ENCODE data around the gene PCYOX1L.
A peak's percentile ranks its signal among the peaks of the same experiment; 100 is the strongest.

The PCYOX1L gene

GRCh38 chr5:149345892-149346222, 12.0 kb upstream of the PCYOX1L start:
- no peak for TF ChIP-seq POLR2A (IDR thresholded peaks at IDR 0.05; ENCODE audit: extremely low read depth, insufficient read length)
- TF ChIP-seq, protein P1, sequence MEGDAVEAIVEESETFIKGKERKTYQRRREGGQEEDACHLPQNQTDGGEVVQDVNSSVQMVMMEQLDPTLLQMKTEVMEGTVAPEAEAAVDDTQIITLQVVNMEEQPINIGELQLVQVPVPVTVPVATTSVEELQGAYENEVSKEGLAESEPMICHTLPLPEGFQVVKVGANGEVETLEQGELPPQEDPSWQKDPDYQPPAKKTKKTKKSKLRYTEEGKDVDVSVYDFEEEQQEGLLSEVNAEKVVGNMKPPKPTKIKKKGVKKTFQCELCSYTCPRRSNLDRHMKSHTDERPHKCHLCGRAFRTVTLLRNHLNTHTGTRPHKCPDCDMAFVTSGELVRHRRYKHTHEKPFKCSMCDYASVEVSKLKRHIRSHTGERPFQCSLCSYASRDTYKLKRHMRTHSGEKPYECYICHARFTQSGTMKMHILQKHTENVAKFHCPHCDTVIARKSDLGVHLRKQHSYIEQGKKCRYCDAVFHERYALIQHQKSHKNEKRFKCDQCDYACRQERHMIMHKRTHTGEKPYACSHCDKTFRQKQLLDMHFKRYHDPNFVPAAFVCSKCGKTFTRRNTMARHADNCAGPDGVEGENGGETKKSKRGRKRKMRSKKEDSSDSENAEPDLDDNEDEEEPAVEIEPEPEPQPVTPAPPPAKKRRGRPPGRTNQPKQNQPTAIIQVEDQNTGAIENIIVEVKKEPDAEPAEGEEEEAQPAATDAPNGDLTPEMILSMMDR (IDR thresholded peaks at IDR 0.05; ENCODE audit: low read depth, low read length), result no peak
- no peak for TF ChIP-seq MAX (IDR thresholded peaks at IDR 0.05; ENCODE audit: low read depth, low read length)
- TF ChIP-seq MYC (IDR thresholded peaks at IDR 0.05; ENCODE audit: low read depth, low read length), result no peak
- DNase-seq (ENCODE audit: low read depth), result peak; percentile 59
- peak overlapping the region; percentile 100 for H3K4me3 ChIP-seq (ENCODE audit: low read depth, low read length)

DNA sequence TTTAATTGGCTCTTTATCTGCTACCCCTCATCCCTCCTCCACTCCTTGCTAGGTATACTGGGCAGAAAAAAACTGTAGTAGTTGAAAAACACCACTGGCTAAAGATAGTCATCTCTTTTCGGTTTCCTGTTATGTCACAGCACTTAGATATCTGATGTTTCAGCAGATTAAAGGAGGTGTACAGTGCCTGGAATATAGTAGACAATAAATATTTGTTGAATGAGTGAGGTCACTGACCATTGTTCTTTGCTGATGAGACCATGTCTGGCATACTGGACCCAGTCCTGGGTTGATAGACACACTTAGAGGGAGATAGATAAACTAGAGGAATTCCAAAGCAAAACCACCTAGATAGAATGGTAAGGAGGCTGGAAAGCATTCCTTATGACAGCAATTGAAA, 9.3 kb upstream of the PCYOX1L start:
- TF ChIP-seq POLR2A (IDR thresholded peaks at IDR 0.05; ENCODE audit: extremely low read depth, insufficient read length) (no peak), MAX (IDR thresholded peaks at IDR 0.05; ENCODE audit: low read depth, low read length) (no peak), MYC (IDR thresholded peaks at IDR 0.05; ENCODE audit: low read depth, low read length) (no peak)
- TF ChIP-seq, protein P1 (IDR thresholded peaks at IDR 0.05; ENCODE audit: low read depth, low read length), result no peak
- H3K4me3 ChIP-seq (ENCODE audit: low read depth, low read length), result no peak overlapping the region
- DNase-seq (ENCODE audit: low read depth), result no peak

GRCh38 chr5:149349382-149349781, 8.5 kb upstream of the PCYOX1L start:
- TF ChIP-seq MAX (IDR thresholded peaks at IDR 0.05; ENCODE audit: low read depth, low read length), result no peak
- TF ChIP-seq MYC (IDR thresholded peaks at IDR 0.05; ENCODE audit: low read depth, low read length), result no peak
- TF ChIP-seq, protein P1 (IDR thresholded peaks at IDR 0.05; ENCODE audit: low read depth, low read length), result no peak
- TF ChIP-seq POLR2A (IDR thresholded peaks at IDR 0.05; ENCODE audit: extremely low read depth, insufficient read length), result no peak
- H3K4me3 ChIP-seq (ENCODE audit: low read depth, low read length), result no peak overlapping the region
- no peak for DNase-seq (ENCODE audit: low read depth)

- no peak for DNase-seq (ENCODE audit: low read depth)
- H3K4me3 ChIP-seq (ENCODE audit: low read depth, low read length), result no peak overlapping the region
- TF ChIP-seq MYC (IDR thresholded peaks at IDR 0.05; ENCODE audit: low read depth, low read length), result no peak
- TF ChIP-seq MAX (IDR thresholded peaks at IDR 0.05; ENCODE audit: low read depth, low read length), result no peak
- no peak for TF ChIP-seq POLR2A (IDR thresholded peaks at IDR 0.05; ENCODE audit: extremely low read depth, insufficient read length)
- TF ChIP-seq, protein P1 (IDR thresholded peaks at IDR 0.05; ENCODE audit: low read depth, low read length), result no peak
Observed at GRCh38 chr5:149352169-149352568, 5.7 kb upstream of the PCYOX1L start.

DNA sequence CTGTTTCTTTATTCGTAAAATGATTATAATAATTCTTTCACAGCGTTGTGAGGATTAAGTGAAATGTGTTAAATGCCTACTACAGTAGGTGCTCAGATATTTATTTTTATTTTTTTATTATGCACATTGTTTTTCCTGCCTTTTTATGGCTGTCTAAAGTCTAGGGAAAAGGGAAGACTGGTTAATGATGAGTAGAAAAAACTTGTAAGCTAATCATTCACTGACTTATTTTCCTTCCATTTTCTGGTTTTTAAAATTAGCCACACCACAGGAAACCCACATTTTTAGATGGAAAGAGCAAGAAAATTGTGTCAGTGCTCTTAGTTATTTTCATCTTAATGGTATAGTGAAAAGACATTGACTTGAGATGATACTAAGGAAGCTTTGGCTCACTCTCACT, 3.9 kb upstream of the PCYOX1L start:
- DNase-seq (ENCODE audit: low read depth), result no peak
- H3K4me3 ChIP-seq (ENCODE audit: low read depth, low read length), result no peak overlapping the region
- TF ChIP-seq MAX (IDR thresholded peaks at IDR 0.05; ENCODE audit: low read depth, low read length) (no peak), POLR2A (IDR thresholded peaks at IDR 0.05; ENCODE audit: extremely low read depth, insufficient read length) (no peak)
- TF ChIP-seq, protein P1 (IDR thresholded peaks at IDR 0.05; ENCODE audit: low read depth, low read length), result no peak

DNA sequence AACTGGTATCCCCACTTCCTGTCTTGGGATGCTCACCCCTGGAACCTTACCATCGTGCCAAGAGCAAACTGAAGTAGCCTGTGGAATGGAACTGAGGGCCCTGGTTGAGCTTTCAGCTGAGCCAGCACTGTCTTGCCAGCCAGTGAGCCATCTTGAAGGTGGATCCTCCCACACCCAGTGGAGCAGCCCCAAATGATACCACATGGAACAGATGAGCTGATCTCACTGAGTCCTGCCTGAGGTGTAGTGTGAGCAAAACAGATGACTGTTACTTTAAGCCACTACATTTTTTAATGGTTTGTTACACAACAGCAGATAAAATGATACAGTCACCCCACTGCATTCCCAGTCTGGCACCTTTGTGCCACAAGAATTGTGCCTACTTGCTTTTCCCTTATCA, 2.2 kb upstream of the PCYOX1L start:
- H3K4me3 ChIP-seq (ENCODE audit: low read depth, low read length), result no peak overlapping the region
- no peak for DNase-seq (ENCODE audit: low read depth)
- TF ChIP-seq POLR2A (IDR thresholded peaks at IDR 0.05; ENCODE audit: extremely low read depth, insufficient read length), result no peak
- no peak for TF ChIP-seq MYC (IDR thresholded peaks at IDR 0.05; ENCODE audit: low read depth, low read length)
- no peak for TF ChIP-seq MAX (IDR thresholded peaks at IDR 0.05; ENCODE audit: low read depth, low read length)
- TF ChIP-seq, protein P1 (IDR thresholded peaks at IDR 0.05; ENCODE audit: low read depth, low read length), result no peak
